ENCODE measurements around the gene PTGS1. TPM values are rescaled to one million over a fixed set of nuclear protein-coding genes. Genes with fewer than 3 reads are reported as not detected.
A peak's percentile ranks its signal among the peaks of the same experiment; 100 is the strongest.

Gene PTGS1
- total RNA-seq, 1 donor = 2.5 TPM

DNA sequence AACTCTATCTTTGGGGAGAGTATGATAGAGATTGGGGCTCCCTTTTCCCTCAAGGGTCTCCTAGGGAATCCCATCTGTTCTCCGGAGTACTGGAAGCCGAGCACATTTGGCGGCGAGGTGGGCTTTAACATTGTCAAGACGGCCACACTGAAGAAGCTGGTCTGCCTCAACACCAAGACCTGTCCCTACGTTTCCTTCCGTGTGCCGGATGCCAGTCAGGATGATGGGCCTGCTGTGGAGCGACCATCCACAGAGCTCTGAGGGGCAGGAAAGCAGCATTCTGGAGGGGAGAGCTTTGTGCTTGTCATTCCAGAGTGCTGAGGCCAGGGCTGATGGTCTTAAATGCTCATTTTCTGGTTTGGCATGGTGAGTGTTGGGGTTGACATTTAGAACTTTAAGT, 21.5 kb downstream of the PTGS1 start:
- TF ChIP-seq, protein P1, sequence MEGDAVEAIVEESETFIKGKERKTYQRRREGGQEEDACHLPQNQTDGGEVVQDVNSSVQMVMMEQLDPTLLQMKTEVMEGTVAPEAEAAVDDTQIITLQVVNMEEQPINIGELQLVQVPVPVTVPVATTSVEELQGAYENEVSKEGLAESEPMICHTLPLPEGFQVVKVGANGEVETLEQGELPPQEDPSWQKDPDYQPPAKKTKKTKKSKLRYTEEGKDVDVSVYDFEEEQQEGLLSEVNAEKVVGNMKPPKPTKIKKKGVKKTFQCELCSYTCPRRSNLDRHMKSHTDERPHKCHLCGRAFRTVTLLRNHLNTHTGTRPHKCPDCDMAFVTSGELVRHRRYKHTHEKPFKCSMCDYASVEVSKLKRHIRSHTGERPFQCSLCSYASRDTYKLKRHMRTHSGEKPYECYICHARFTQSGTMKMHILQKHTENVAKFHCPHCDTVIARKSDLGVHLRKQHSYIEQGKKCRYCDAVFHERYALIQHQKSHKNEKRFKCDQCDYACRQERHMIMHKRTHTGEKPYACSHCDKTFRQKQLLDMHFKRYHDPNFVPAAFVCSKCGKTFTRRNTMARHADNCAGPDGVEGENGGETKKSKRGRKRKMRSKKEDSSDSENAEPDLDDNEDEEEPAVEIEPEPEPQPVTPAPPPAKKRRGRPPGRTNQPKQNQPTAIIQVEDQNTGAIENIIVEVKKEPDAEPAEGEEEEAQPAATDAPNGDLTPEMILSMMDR (IDR thresholded peaks at IDR 0.05; ENCODE audit: extremely low read depth, low read depth, low read length) = no peak

DNA sequence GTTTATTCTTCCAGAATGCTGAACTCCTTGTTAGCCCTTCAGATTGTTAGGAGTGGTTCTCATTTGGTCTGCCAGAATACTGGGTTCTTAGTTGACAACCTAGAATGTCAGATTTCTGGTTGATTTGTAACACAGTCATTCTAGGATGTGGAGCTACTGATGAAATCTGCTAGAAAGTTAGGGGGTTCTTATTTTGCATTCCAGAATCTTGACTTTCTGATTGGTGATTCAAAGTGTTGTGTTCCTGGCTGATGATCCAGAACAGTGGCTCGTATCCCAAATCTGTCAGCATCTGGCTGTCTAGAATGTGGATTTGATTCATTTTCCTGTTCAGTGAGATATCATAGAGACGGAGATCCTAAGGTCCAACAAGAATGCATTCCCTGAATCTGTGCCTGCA, 21.9 kb downstream of the PTGS1 start:
- DNase-seq (ENCODE audit: insufficient read length, low spot score, missing footprints) = no peak
- TF ChIP-seq, protein P1 (IDR thresholded peaks at IDR 0.05; ENCODE audit: extremely low read depth, low read depth, low read length) = no peak
- no peak overlapping the region for H3K4me3 ChIP-seq (ENCODE audit: insufficient read depth, low read length)
- no peaks in the 10 kb centered on the region for H3K79me2 ChIP-seq (ENCODE audit: insufficient read depth, low read length)
- H2AFZ ChIP-seq (ENCODE audit: low read length) = no peak overlapping the region
- H4K20me1 ChIP-seq (ENCODE audit: insufficient read depth, low read length) = no peaks in the 10 kb centered on the region
- no peaks in the 10 kb centered on the region for H3K27me3 ChIP-seq (ENCODE audit: insufficient read depth, low read length)
- H3K4me2 ChIP-seq (ENCODE audit: insufficient read depth, low read length) = no peak overlapping the region
- no peaks in the 10 kb centered on the region for H3K9me3 ChIP-seq (ENCODE audit: low read depth, low read length)
- peaks cover 14% of the 10 kb centered on the region for H3K4me1 ChIP-seq (ENCODE audit: insufficient read depth, low read length)
- no peak overlapping the region for H3K27ac ChIP-seq (ENCODE audit: low read depth, low read length)
- H3K36me3 ChIP-seq (ENCODE audit: insufficient read depth, low read length) = no peaks in the 10 kb centered on the region

More for the DNA sequence above, 21.5 kb downstream of the PTGS1 start:
- Histone ChIP-seq H4K20me1 (ENCODE audit: insufficient read depth, low read length) (no peaks in the 10 kb centered on the region), H3K4me3 (ENCODE audit: insufficient read depth, low read length) (no peak overlapping the region), H3K27ac (ENCODE audit: low read depth, low read length) (no peak overlapping the region), H3K4me2 (ENCODE audit: insufficient read depth, low read length) (no peak overlapping the region), H2AFZ (ENCODE audit: low read length) (no peak overlapping the region), H3K4me1 (ENCODE audit: insufficient read depth, low read length) (peaks cover 14% of the 10 kb centered on the region), H3K36me3 (ENCODE audit: insufficient read depth, low read length) (no peaks in the 10 kb centered on the region), H3K27me3 (ENCODE audit: insufficient read depth, low read length) (no peaks in the 10 kb centered on the region), H3K79me2 (ENCODE audit: insufficient read depth, low read length) (no peaks in the 10 kb centered on the region), H3K9me3 (ENCODE audit: low read depth, low read length) (no peaks in the 10 kb centered on the region)
- DNase-seq (ENCODE audit: insufficient read length, low spot score, missing footprints) = no peak

DNA sequence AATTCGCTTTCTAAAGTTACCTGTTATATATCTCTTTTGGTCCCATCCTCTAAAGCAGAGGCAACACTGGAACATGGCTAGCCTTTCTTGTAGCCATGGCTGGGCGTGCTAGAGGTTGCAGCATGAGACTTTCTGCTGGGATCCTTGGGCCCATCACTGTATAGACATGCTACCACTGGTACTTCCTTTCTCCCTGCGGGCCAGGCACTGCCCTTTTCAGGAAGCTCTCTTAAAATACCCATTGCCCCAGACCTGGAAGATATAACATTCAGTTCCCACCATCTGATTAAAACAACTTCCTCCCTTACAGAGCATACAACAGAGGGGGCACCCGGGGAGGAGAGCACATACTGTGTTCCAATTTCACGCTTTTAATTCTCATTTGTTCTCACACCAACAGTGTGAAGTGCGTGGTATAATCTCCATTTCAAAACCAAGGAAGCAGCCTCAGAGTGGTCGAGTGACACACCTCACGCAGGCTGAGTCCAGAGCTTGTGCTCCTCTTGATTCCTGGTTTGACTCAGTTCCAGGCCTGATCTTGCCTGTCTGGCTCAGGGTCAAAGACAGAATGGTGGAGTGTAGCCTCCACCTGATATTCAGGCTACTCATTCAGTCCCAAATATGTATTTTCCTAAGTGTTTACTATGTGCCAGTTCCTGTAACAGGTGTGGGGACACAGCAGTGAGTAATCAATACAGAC, 22.6 kb downstream of the PTGS1 start:
- H3K4me1 ChIP-seq (ENCODE audit: insufficient read depth, low read length) = peaks cover 14% of the 10 kb centered on the region
- H3K36me3 ChIP-seq (ENCODE audit: insufficient read depth, low read length) = no peaks in the 10 kb centered on the region
- no peak for DNase-seq (ENCODE audit: insufficient read length, low spot score, missing footprints)
- H3K27me3 ChIP-seq (ENCODE audit: insufficient read depth, low read length) = no peaks in the 10 kb centered on the region
- TF ChIP-seq, protein P1 (IDR thresholded peaks at IDR 0.05; ENCODE audit: extremely low read depth, low read depth, low read length) = no peak
- H3K79me2 ChIP-seq (ENCODE audit: insufficient read depth, low read length) = no peaks in the 10 kb centered on the region
- H3K4me3 ChIP-seq (ENCODE audit: insufficient read depth, low read length) = no peak overlapping the region
- no peaks in the 10 kb centered on the region for H4K20me1 ChIP-seq (ENCODE audit: insufficient read depth, low read length)
- no peak overlapping the region for H2AFZ ChIP-seq (ENCODE audit: low read length)
- H3K9me3 ChIP-seq (ENCODE audit: low read depth, low read length) = no peaks in the 10 kb centered on the region
- no peak overlapping the region for H3K4me2 ChIP-seq (ENCODE audit: insufficient read depth, low read length)
- peak overlapping the region; percentile 64 for H3K27ac ChIP-seq (ENCODE audit: low read depth, low read length)

- Histone ChIP-seq H2AFZ (ENCODE audit: low read length) (peak overlapping the region; percentile 85), H3K4me2 (ENCODE audit: insufficient read depth, low read length) (peak overlapping the region; percentile 59), H3K36me3 (ENCODE audit: insufficient read depth, low read length) (no peaks in the 10 kb centered on the region), H4K20me1 (ENCODE audit: insufficient read depth, low read length) (no peaks in the 10 kb centered on the region), H3K79me2 (ENCODE audit: insufficient read depth, low read length) (no peaks in the 10 kb centered on the region), H3K4me1 (ENCODE audit: insufficient read depth, low read length) (peaks cover 14% of the 10 kb centered on the region), H3K27me3 (ENCODE audit: insufficient read depth, low read length) (no peaks in the 10 kb centered on the region), H3K4me3 (ENCODE audit: insufficient read depth, low read length) (peak overlapping the region; percentile 5), H3K9me3 (ENCODE audit: low read depth, low read length) (no peaks in the 10 kb centered on the region), H3K27ac (ENCODE audit: low read depth, low read length) (peak overlapping the region; percentile 64)
- TF ChIP-seq, protein P1 (IDR thresholded peaks at IDR 0.05; ENCODE audit: extremely low read depth, low read depth, low read length) = no peak
- peak; percentile 94 for DNase-seq (ENCODE audit: insufficient read length, low spot score, missing footprints)
Observed at GRCh38 chr9:122394265-122395125, 23.7 kb downstream of the PTGS1 start.

All from osteoblast (primary cell).